SK-N-SH (cell line): ENCODE results near the gene NFKBIA. TPM values are rescaled to one million over a fixed set of nuclear protein-coding genes. Genes with fewer than 3 reads are reported as not detected.

Experiments
- CTCF ChIA-PET: fragments of 300-600, 350-600 bp; formaldehyde crosslinking; extraction: SDS; loops from one replicate; lab custom pipeline; 2021; lab: Yijun Ruan, JAX
- POLR2A ChIA-PET: fragments of 350-600 bp; sonication (Branson Sonifier 250); formaldehyde crosslinking; extraction: SDS; loops from one replicate; lab custom pipeline; 2020; ENCODE audit warnings: antibody characterized with exemption, inconsistent platforms; lab: Yijun Ruan, JAX
- DNase-seq: peaks from one replicate; pipeline ENCODE4 v3.0.0; 2012
- H2AFZ ChIP-seq: fragments of 200-600 bp; sonication (generic); 2 replicates; pipeline ENCODE4 v1.8.1; 2016; ENCODE audit warnings: antibody characterized with exemption, mild to moderate bottlenecking, low read depth
- H3F3A ChIP-seq: fragments of 200-600 bp; sonication (generic); replicated peaks from 2 replicates; pipeline ENCODE3; 2016; ENCODE audit warnings: antibody characterized with exemption, mild to moderate bottlenecking; ENCODE audit not compliant: insufficient read depth
- H3K27ac ChIP-seq, 2 experiments: fragments of 200-500 bp in 1 of 2; fragments of 200-600 bp in 1 of 2; sonication (Bioruptor generic) in 1 of 2; sonication (generic), shearing (Covaris generic) in 1 of 2; 2 replicates each; pipeline versions ENCODE4 v1.5.1 to v1.6.1; 2014 to 2016; ENCODE audit warnings: low read depth in 2 of 2, inconsistent platforms in 1 of 2, low read length in 1 of 2, mild to moderate bottlenecking in 1 of 2, mixed read lengths in 1 of 2
- H3K27me3 ChIP-seq: fragments of 200-600 bp; sonication (generic), shearing (Covaris generic); 2 replicates; pipeline ENCODE4 v1.6.1; 2016; ENCODE audit warnings: mixed run types; ENCODE audit not compliant: insufficient read depth
- H3K36me3 ChIP-seq, 2 experiments: fragments of 200-500 bp in 1 of 2; fragments of 200-600 bp in 1 of 2; sonication (Bioruptor generic) in 1 of 2; sonication (generic) in 1 of 2; replicated peaks in 1 of 2; 2 replicates each; pipeline versions ENCODE3 to v1.5.1; 2014 to 2016; ENCODE audit warnings: low read length in 1 of 2, mild to moderate bottlenecking in 1 of 2; ENCODE audit not compliant: insufficient read depth in 2 of 2, control insufficient read depth in 1 of 2
- H3K4me1 ChIP-seq, 2 experiments: fragments of 200-500 bp in 1 of 2; fragments of 200-600 bp in 1 of 2; sonication (Bioruptor generic) in 1 of 2; sonication (generic), shearing (Covaris generic) in 1 of 2; 2 replicates each; pipeline versions ENCODE4 v1.5.1 to v1.6.1; 2014 to 2016; ENCODE audit warnings: low read depth in 1 of 2, low read length in 1 of 2, mixed run types in 1 of 2; ENCODE audit not compliant: insufficient read depth in 2 of 2, control insufficient read depth in 1 of 2
- H3K4me2 ChIP-seq: fragments of 200-600 bp; sonication (generic), shearing (Covaris generic); 2 replicates; pipeline ENCODE4 v1.6.1; 2017; ENCODE audit warnings: mixed run types
- H3K4me3 ChIP-seq, 2 experiments: fragments of 200-500 bp in 1 of 2; fragments of 200-600 bp in 1 of 2; sonication (Bioruptor generic) in 1 of 2; sonication (generic), shearing (Covaris generic) in 1 of 2; 2 replicates each; pipeline versions ENCODE4 v1.5.1 to v1.8.1; 2014 to 2016; ENCODE audit warnings: low read depth in 2 of 2, inconsistent platforms in 1 of 2, low read length in 1 of 2, mild to moderate bottlenecking in 1 of 2, mixed read lengths in 1 of 2, moderate library complexity in 1 of 2
- H3K79me2 ChIP-seq: fragments of 200-600 bp; sonication (generic); 2 replicates; pipeline ENCODE4 v1.8.1; 2017; ENCODE audit warnings: mild to moderate bottlenecking; ENCODE audit not compliant: insufficient read depth
- H3K9ac ChIP-seq: fragments of 200-600 bp; sonication (generic); 2 replicates; pipeline ENCODE4 v1.6.1; 2017; ENCODE audit warnings: mixed run types
- H3K9me2 ChIP-seq: fragments of 200-600 bp; sonication (generic); 2 replicates; pipeline ENCODE4 v1.6.1; 2017; ENCODE audit warnings: mixed run types
- H3K9me3 ChIP-seq: fragments of 200-600 bp; sonication (generic); 2 replicates; pipeline ENCODE4 v1.6.1; 2017; ENCODE audit warnings: mixed run types, mild to moderate bottlenecking, moderate library complexity
- H4K20me1 ChIP-seq: fragments of 200-600 bp; sonication (generic); 2 replicates; pipeline ENCODE4 v1.6.1; 2017; ENCODE audit warnings: mild to moderate bottlenecking, mixed run types; ENCODE audit not compliant: insufficient read depth
- CHD2 ChIP-seq: fragments of 150-350 bp; IDR thresholded peaks from 2 replicates; pipeline ENCODE4 v1.6.1; 2018; ENCODE audit warnings: low read length; ENCODE audit not compliant: partially characterized antibody
- FOXJ3 ChIP-seq: sonication (generic); formaldehyde crosslinking; IDR thresholded peaks from 2 replicates; pipeline ENCODE4 v1.5.1; 2020; ENCODE audit warnings: mild to moderate bottlenecking, missing genetic modification reagents
- GATA2 ChIP-seq: sonication (generic); formaldehyde crosslinking; IDR thresholded peaks from 2 replicates; pipeline ENCODE4 v1.5.0; 2020; ENCODE audit warnings: mild to moderate bottlenecking, missing genetic modification reagents
- JUND ChIP-seq: IDR thresholded peaks from 2 replicates; pipeline ENCODE4 v1.4.0; 2012
- RAD21 ChIP-seq: IDR thresholded peaks from 2 replicates; pipeline ENCODE4 v1.6.1; 2012; ENCODE audit warnings: mild to moderate bottlenecking, low read length
- RCOR1 ChIP-seq: fragments of 150-350 bp; IDR thresholded peaks from 2 replicates; pipeline ENCODE4 v1.6.1; 2017; ENCODE audit warnings: antibody characterized with exemption, low read length
- REST ChIP-seq: IDR thresholded peaks from 2 replicates; pipeline ENCODE4 v1.6.1; 2012; ENCODE audit warnings: mild to moderate bottlenecking, low read depth, low read length, moderate library complexity
- SIN3A ChIP-seq: IDR thresholded peaks from 2 replicates; pipeline ENCODE4 v1.6.1; 2012; ENCODE audit warnings: low read depth, mild to moderate bottlenecking, low read length, moderate library complexity, borderline replicate concordance
- TCF12 ChIP-seq: IDR thresholded peaks from 2 replicates; pipeline ENCODE4 v1.4.0; 2012
- TEAD4 ChIP-seq: IDR thresholded peaks from 2 replicates; pipeline ENCODE4 v1.4.0; 2012; ENCODE audit warnings: mild to moderate bottlenecking, borderline replicate concordance; ENCODE audit not compliant: insufficient read depth
- YY1 ChIP-seq: IDR thresholded peaks from 2 replicates; pipeline ENCODE4 v1.4.0; 2012; ENCODE audit warnings: low read depth, mild to moderate bottlenecking
- ZBTB33 ChIP-seq: IDR thresholded peaks from 2 replicates; pipeline ENCODE4 v1.4.0; 2012; ENCODE audit warnings: low read depth, borderline replicate concordance
- WGBS: methylation state at CpG from one replicate; pipeline ENCODE4 v1.1.6; 2017; ENCODE audit warnings: low lambda C conversion rate; 5-methylcytosine and 5-hydroxymethylcytosine counted together
- polyA plus RNA-seq, 3 experiments: library from polyadenylated mRNA; depleted of rRNA; stranded (reverse); fragments of >200 nt; gene quantifications; 2 replicates each; pipeline ENCODE4 v1.2.3, GENCODE V29; 2012
- TF ChIP-seq, protein P1 (sequence below): fragments of 150-350 bp; IDR thresholded peaks from 2 replicates; pipeline ENCODE4 v1.6.1; 2016; ENCODE audit warnings: mild to moderate bottlenecking, low read depth, low read length

The NFKBIA gene
- polyA plus RNA-seq, 1 of the 3 experiments (the other 2 are of a cell fraction) = 56.7 TPM

GRCh38 chr14:35429951-35430350 lies 25.4 kb upstream of the NFKBIA start:
- peak overlapping the region; percentile 73; the same call in 1 of the 2 replicates for H2AFZ ChIP-seq
- no peak for DNase-seq
- H4K20me1 ChIP-seq = no peaks in the 10 kb centered on the region
- H3K4me2 ChIP-seq = no peak overlapping the region
- no peaks in the 10 kb centered on the region for H3K4me1 ChIP-seq
- no peak for TF ChIP-seq SIN3A
- no peak for TF ChIP-seq JUND
- no peak for TF ChIP-seq YY1
- TF ChIP-seq TEAD4 = no peak
- TF ChIP-seq, protein P1, sequence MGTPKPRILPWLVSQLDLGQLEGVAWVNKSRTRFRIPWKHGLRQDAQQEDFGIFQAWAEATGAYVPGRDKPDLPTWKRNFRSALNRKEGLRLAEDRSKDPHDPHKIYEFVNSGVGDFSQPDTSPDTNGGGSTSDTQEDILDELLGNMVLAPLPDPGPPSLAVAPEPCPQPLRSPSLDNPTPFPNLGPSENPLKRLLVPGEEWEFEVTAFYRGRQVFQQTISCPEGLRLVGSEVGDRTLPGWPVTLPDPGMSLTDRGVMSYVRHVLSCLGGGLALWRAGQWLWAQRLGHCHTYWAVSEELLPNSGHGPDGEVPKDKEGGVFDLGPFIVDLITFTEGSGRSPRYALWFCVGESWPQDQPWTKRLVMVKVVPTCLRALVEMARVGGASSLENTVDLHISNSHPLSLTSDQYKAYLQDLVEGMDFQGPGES = no peak
- no peak for TF ChIP-seq FOXJ3
- TF ChIP-seq CHD2 = no peak
- TF ChIP-seq RCOR1 = no peak
- no peak for TF ChIP-seq RAD21
- ChIA-PET POLR2A (interaction anchor here (1.4 kb wide), 1 partner anchor 103 kb away, joined by 4 read pairs; the partner anchor contains the start of gene INSM2), CTCF (interaction anchor here (1.1 kb wide), 1 partner anchor 9 kb away, joined by 3 read pairs; no protein-coding TSS in a partner anchor)
- H3K27ac ChIP-seq = no peak overlapping the region
- H3K79me2 ChIP-seq = no peaks in the 10 kb centered on the region
- no peaks in the 10 kb centered on the region for H3K36me3 ChIP-seq
- no peaks in the 10 kb centered on the region for H3K27me3 ChIP-seq
- H3K4me3 ChIP-seq = no peak overlapping the region
- no peaks in the 10 kb centered on the region for H3K9me3 ChIP-seq
- no peaks in the 10 kb centered on the region for H3F3A ChIP-seq
- 67% methylated on average over 4 of the region's 4 CpGs for WGBS
- H3K9me2 ChIP-seq = no peaks in the 10 kb centered on the region
- H3K9ac ChIP-seq = no peak overlapping the region

- Histone ChIP-seq H3K4me2 (no peak overlapping the region), H2AFZ (no peak overlapping the region), H3K79me2 (no peaks in the 10 kb centered on the region), H3K4me1 (peaks cover 0 to 8% of the 10 kb centered on the region in 2 experiments; a peak in 2 of 4 replicates), H3K27ac (no peak overlapping the region), H3F3A (no peaks in the 10 kb centered on the region), H3K9ac (no peak overlapping the region), H3K36me3 (no peaks in the 10 kb centered on the region), H3K9me2 (no peaks in the 10 kb centered on the region), H3K27me3 (no peaks in the 10 kb centered on the region), H3K9me3 (no peaks in the 10 kb centered on the region), H4K20me1 (no peaks in the 10 kb centered on the region), H3K4me3 (no peak overlapping the region)
- DNase-seq = no peak
- POLR2A ChIA-PET = no interaction called here
- TF ChIP-seq ZBTB33 = no peak
- TF ChIP-seq TCF12 = no peak
- no peak for TF ChIP-seq GATA2 (CRISPR knock-in tag)
- TF ChIP-seq, protein P1 = no peak
- no peak for TF ChIP-seq REST
- CTCF ChIA-PET = no interaction called here
- 48% methylated on average over 2 of the region's 2 CpGs for WGBS
These were observed 21.3 kb upstream of the NFKBIA start for GRCh38 chr14:35425850-35426249.
